Measurements from ENCODE around the gene MRFAP1. TPM values are rescaled to one million over a fixed set of nuclear protein-coding genes. Genes with fewer than 3 reads are reported as not detected.
A peak's percentile ranks its signal among the peaks of the same experiment; 100 is the strongest.
"Not testable (repeated sequence)": the region's sequence is repeated elsewhere in the genome, so short reads cannot be mapped to it uniquely, and the experiment has no call there.

The MRFAP1 gene
- total RNA-seq, 2 donors from 2014 or later: 72.7 to 114 TPM

DNA sequence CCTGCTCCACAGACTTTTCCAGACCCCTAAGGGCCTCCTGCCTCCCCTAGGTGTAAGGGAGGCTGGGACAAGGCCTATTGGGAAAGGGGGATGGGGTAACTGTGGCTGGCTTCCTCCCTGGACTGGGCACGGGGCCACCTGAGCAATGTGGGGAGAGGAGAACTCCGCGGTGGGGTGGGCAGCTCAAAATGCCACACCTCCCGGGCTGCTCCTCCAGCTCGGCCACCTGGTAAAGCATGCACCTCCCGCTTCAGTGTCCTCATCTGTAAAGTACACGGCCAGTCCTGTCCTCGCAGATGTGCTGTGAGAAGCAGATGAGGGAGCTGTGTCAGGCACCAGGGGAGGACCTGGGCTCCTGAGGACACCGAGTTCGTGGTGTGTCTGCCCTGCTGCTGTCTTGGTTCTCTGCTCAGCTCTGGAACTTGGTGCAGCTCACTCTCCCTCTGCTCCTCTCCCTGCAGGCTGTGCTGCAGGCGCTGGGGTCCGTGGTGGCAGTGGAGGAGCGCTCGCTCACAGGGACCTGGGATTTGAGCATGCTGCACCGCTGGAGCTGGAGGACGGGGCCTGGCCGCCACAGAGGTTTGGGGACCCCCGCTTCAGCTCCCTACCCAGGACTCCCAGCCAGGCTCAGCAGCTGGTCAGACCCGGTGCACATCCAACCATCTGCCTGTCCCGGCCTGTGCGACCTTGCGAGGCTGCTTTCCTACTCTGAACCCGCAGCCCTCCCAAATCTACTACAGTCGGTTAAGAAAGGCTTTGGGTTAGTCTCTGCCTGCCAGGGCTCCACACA is 20.8 kb upstream of the MRFAP1 start:
- Mint-ChIP-seq H3K27ac (peak overlapping the region in 1 of 2 donors; percentile 58), H3K36me3 (peaks cover 6 to 13% of the 10 kb centered on the region in 2 donors), H3K9me3 (peaks cover 0 to 4% of the 10 kb centered on the region in 2 donors)
- ATAC-seq: no peak
- no peak for DNase-seq (ENCODE audit: low spot score in 2 of 2)

DNA sequence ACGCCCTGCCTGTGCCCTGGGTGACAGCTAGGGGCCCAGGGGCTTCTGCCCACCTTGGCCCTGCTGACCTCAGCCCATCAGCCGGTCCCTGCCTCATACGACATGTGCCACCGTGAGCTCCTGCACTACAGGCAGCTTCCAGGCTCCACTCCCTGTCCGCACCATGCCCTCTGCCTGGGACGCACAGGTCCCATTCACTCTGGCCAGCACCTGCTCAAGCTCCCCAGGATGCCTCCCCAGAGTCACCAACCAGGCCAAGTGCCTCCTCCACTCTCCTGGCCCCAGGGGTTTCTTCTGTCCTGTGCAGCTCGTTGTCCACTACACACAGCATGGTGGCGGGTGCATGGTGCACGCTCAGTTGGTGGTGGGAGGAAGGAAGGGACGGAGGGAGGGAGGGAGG is 20.2 kb upstream of the MRFAP1 start:
- peak overlapping the region; percentile 58 to 86 for H3K27ac Mint-ChIP-seq
- peaks cover 0 to 4% of the 10 kb centered on the region in 2 donors for H3K9me3 Mint-ChIP-seq
- DNase-seq (ENCODE audit: low spot score in 2 of 2) (no peak), ATAC-seq (no peak)
- H3K36me3 Mint-ChIP-seq: peaks cover 6 to 13% of the 10 kb centered on the region in 2 donors

DNA sequence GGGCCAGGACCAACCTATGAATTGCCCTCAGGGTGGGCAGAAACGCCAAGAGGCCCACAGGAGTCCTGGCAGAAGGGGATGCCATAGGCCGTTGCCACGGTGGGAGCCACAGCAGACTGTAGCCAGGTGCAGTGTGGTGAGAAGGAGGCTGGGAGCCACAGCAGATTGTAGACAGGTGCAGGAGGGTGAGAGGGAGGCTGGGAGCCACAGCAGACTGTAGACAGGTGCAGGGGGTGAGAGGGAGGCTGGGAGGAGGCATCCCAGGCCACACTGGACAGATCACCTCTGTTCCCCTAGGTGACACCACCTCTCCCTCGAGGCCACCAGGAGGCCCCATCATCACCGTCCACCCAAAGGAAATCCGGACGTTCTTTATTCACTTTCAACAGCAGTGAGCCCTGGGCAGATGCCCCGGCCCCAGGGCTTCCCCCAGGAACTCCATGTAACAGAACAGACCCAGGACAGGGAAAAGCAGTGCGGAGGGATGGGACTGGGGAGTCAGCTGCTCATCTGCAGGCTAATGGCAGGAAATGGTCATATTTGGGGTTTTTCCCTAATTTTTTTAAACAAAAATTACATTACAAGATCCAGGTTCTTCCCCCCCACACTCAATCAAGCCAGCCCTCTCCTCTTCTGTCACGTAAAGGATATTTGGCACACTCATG is 19.5 kb upstream of the MRFAP1 start:
- DNase-seq (ENCODE audit: low spot score in 2 of 2) (no peak), ATAC-seq (peak in 1 of 2 donors; percentile 31)
- Mint-ChIP-seq H3K9me3 (peaks cover 0 to 4% of the 10 kb centered on the region in 2 donors), H3K27ac (peak overlapping the region; percentile 22 to 58), H3K36me3 (peaks cover 6 to 11% of the 10 kb centered on the region in 2 donors)

DNA sequence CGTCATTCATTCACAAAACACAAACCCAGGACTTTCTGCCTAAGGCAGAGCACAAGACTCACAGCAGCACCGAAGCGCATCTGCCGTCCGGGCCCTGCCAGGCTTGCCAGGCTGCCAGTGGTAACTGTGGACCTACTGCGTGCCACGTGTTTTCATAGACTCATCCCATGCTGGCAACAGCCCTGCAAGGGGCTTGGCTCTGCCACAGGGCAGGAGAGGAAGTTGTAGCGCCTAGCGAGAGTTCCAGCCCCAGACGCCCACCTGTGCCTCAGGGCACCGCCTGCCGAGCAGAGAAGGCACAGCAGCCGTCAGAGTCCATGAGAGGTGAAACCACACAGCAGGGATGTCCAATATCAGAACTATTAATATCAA is 18.9 kb upstream of the MRFAP1 start:
- peaks cover 0 to 4% of the 10 kb centered on the region in 2 donors for H3K9me3 Mint-ChIP-seq
- no peak for ATAC-seq

DNA sequence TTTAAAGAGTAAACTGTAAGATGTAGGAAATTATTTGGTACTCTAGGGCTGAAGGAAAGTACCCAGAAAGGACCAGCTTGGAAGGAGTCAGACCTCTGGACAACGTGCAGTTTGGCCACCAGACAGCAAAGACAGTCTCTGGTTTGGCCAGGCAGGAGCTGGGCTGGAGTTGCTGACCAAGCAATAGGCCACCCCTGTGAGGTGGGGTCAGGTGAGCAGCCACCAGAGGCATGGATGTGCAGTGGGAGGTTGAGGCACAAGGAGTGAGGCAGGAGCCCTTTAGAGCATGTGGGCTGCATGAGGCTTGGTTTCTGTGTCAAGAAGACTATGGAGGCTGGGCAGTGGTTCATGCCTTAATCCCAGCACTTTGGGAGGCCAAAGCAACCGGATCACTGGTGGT is 17.7 kb upstream of the MRFAP1 start:
- Mint-ChIP-seq H3K27ac (no peak overlapping the region), H3K36me3 (no peaks in the 10 kb centered on the region), H3K9me3 (no peaks in the 10 kb centered on the region)
- DNase-seq (ENCODE audit: low spot score in 2 of 2) (no peak), ATAC-seq (no peak)

More for the DNA sequence above, 18.9 kb upstream of the MRFAP1 start:
- DNase-seq (ENCODE audit: low spot score in 2 of 2): no peak
- Mint-ChIP-seq H3K27ac (peak overlapping the region in 1 of 2 donors; percentile 58), H3K36me3 (peaks cover 3 to 5% of the 10 kb centered on the region in 2 donors)

DNA sequence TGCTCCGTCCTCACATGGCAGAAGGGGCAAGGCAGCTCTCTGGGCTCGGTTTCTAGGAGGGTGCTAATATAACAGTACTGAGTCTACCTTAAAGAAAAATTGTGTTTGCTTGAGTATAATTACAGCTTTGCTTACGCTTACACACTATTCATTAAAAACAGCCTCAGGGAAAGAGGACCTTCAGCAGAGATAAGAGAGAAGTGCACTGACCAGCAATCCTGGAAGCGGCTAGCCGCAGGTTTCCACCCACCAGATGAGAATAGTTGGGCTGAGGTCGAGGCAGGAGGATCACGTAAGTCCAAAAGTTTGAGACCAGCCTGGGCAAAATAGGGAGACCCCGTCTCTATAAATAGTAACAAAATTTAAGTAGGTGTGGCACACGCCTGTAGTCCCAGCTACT is 15.2 kb upstream of the MRFAP1 start:
- ATAC-seq (no peak), DNase-seq (ENCODE audit: low spot score in 2 of 2) (peak in 1 of 2 donors; percentile 6)
- H3K9me3 Mint-ChIP-seq: no peaks in the 10 kb centered on the region
- peak overlapping the region in 1 of 2 donors; percentile 89 for H3K27ac Mint-ChIP-seq
- no peaks in the 10 kb centered on the region for H3K36me3 Mint-ChIP-seq

DNA sequence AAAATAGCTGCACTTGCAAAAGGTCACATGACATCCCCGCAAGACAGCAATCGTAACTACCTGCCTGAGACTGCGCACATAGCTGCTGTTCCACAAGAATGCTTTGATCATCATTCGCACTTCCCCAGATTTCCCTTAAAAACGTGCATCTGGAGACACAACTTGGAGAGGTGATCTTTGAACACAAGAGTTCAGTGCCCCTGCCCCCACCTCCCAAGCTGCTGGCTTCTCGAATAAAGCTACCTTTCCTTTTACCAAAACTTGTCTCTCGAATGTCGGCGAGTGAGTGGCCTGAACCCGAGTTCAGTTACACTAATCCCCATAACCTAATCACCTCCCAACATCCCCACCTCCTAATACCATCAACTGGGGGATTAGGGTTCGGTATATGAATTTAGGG is 14.4 kb upstream of the MRFAP1 start:
- DNase-seq (ENCODE audit: low spot score in 2 of 2) (no peak), ATAC-seq (no peak)
- Mint-ChIP-seq H3K36me3 (no peaks in the 10 kb centered on the region), H3K27ac (no peak overlapping the region), H3K9me3 (no peaks in the 10 kb centered on the region)

DNA sequence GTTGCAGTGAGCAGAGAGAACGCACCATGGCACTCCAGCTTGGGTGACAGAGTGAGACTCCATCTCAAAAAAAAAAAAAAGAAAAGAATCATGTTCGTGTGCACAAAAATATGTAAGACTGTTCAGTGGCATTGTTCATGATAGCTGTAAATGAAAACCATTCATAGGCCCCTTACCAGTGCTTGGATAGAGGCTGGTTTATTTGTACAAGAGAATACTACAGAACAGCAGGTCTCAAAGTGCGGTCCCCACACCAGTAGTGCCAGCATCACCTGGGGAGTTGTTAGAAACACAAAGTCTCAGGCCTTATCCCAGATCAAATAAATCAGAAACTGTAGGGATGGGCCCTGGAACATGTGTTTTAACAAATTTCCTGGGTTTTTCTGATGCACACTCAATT is 12.7 kb upstream of the MRFAP1 start:
- H3K9me3 Mint-ChIP-seq: no peaks in the 10 kb centered on the region
- H3K36me3 Mint-ChIP-seq: no peaks in the 10 kb centered on the region
- no peak for ATAC-seq
- DNase-seq (ENCODE audit: low spot score in 2 of 2): no peak
- no peak overlapping the region for H3K27ac Mint-ChIP-seq

DNA sequence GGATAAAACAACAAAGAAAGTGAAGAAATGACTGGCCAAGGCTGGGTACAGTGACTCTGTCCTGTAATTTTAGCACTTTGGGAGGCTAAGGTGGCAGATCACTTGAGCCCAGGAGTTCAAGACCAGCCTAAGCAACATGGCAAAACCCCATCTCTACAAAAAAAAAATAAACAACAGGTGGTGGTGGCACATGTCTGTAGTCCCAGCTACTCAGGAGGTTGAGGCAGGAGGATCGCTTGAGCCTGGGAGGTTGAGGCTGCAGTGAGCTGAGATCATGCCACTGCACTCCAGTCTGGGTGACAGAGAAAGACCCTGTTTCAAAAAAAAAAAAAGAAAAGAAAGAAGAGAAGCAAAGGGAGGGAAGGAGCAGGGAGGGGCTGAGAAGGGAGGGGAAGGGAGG is 12.0 kb upstream of the MRFAP1 start:
- H3K27ac Mint-ChIP-seq; H3K36me3 Mint-ChIP-seq; DNase-seq (ENCODE audit: low spot score in 2 of 2); H3K9me3 Mint-ChIP-seq; ATAC-seq: not testable (repeated sequence)

DNA sequence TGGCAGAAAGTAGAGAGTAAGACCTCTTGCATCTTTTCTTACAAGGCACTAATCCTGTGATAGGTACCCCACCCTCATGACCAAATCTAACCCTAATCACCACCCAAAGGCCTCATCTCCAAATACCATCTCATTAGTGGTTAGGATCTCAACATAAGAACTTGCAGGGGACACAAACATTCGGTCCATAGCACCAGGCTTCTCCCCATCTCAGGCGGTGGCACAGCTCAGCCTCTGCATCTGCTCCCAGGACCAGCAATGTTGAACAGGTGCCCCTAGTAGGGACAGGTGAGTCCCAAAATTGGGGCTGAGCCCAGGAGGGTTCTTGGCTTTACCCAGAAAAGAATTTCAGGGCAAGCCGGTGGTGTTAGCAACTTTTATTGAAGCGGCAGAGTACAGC is 8.4 kb upstream of the MRFAP1 start:
- no peaks in the 10 kb centered on the region for H3K9me3 Mint-ChIP-seq
- no peaks in the 10 kb centered on the region for H3K36me3 Mint-ChIP-seq

DNA sequence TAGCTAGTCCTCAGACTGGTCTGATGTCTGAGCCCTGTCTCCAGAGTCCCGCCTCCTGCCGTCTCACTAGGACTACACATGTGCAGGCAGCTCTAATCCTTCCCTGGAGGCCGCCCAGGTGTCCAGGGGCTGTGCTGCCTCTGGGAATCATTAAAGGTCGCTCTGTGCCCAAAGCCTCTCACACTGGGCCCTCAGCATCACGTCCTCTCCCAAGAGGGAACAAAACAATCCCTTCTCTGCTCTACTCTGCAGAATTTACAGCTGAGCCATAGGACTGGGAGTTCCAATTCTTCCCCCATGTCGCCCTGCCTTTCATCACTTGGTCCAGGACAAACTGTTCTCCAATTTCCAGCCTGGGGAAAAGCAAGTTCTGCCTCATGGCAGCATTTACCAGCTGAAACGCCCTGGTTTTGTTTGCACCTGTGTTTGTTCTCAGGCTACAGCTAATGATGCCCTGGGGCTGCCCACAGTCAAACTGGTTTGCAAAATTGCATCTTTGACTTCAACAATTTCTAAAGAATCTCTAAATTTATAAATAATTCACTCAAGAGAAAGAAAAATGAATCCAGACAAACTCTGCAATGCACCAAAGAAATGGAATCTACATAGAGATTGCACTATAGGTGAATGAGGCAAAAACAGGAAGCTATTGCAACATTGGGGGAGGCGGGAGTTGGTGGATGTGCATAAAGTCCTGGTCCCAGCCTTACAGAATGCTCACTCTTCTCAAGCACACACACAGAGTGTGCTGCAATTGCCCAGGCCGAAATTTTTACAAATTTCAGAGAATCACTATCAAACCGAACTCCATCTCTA is 7.2 kb upstream of the MRFAP1 start:
- Mint-ChIP-seq H3K36me3 (no peaks in the 10 kb centered on the region), H3K27ac (peak overlapping the region in 1 of 2 donors; percentile 22), H3K9me3 (no peaks in the 10 kb centered on the region)
- ATAC-seq (no peak), DNase-seq (ENCODE audit: low spot score in 2 of 2) (no peak)

More for the DNA sequence above, 8.4 kb upstream of the MRFAP1 start:
- H3K27ac Mint-ChIP-seq: no peak overlapping the region
- ATAC-seq: no peak
- DNase-seq (ENCODE audit: low spot score in 2 of 2): no peak

DNA sequence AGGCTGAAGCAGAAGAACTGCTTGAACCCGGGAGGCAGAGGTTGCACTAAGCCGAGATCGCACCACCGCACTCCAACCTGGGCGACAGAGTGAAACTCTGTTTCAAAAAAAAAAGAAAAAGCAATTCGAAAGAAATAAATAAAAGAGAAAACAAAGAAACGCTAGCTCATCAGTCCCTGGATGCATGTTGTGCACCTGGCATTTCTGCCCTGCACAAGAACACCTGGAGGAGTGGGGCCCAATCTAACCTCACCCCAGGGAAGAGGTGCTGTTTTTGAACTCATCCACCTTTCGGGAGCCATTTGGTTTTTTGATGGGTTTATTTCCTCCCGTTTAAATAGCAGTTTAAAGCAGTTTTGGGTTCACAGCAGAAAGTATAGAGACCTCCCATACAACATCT is 5.7 kb upstream of the MRFAP1 start:
- H3K9me3 Mint-ChIP-seq: no peaks in the 10 kb centered on the region
- H3K36me3 Mint-ChIP-seq: no peaks in the 10 kb centered on the region
- ATAC-seq (no peak), DNase-seq (ENCODE audit: low spot score in 2 of 2) (no peak)
- H3K27ac Mint-ChIP-seq: peak overlapping the region in 1 of 2 donors; percentile 44

DNA sequence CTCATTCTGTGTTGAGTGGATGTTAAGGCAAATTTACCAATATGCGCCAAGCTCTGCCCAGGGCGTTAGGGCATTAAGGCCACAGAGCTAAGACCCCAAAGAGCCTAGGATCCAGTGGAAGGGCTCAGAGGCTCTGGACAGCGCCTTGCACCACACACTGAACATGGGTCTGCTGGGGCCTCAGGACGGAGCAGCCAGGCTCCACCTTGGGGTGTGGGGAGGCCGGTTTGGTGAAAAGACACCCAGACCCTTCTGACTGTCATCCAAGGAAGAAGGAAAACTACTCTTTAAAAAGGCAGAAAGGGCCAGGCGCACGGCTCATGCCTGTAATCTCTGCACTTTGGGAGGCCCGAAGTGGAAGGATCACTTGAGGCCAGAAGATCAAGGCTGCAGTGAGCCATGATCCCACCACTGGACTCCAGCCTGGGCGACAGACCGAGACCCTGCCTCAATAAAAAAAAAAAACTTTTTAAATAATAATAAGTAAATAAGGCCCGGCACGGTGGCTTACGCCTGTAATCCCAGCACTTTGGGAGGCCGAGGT is 1.3 kb upstream of the MRFAP1 start:
- Mint-ChIP-seq H3K36me3 (peaks cover 32 to 34% of the 10 kb centered on the region in 2 donors), H3K9me3 (no peaks in the 10 kb centered on the region), H3K27ac (no peak overlapping the region)
- DNase-seq (ENCODE audit: low spot score in 2 of 2) (no peak), ATAC-seq (no peak)

DNA sequence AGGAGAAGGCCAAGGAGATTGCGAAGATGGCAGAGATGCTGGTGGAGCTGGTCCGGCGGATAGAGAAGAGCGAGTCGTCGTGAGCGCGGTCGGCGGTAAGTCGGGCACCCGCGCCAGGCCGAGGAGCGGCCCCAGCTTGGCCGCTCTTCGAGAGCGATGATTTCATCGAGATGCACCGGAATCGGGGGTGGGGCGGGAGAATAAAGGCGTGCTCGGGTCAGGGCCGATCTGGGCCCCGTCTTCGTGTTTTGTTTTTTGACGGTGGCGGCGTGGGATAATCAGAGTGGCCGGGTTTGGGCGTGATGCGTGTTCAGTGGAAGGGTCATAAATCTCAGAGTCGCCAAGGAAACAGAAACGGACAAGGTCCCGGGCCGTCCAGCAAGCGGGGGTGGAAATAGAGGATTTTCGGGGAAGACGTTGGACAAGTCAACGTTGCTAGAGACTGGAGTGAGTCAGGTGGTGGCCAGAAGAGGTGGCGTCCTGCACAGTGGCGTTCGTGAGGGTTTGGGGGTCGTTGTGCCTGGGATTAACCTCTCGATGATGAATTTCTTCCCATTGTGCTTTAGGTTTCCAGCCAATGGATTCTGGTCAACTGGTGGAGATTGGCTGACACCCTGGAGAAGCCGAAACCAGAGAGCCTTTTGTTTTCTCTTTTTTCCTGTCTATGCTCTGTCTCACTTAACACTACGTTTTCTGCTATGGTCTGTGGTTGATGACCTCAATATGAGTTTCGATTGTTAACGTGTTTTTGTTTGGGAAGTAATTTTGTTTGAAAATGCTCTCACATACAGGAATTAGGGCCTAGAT is 882 bp downstream of the MRFAP1 start:
- Mint-ChIP-seq H3K9me3 (no peaks in the 10 kb centered on the region), H3K27ac (peak overlapping the region; percentile 100), H3K36me3 (peaks cover 32 to 34% of the 10 kb centered on the region in 2 donors)
- DNase-seq (ENCODE audit: low spot score in 2 of 2) (peak; percentile 26 to 67), ATAC-seq (peak; percentile 65 to 77)

DNA sequence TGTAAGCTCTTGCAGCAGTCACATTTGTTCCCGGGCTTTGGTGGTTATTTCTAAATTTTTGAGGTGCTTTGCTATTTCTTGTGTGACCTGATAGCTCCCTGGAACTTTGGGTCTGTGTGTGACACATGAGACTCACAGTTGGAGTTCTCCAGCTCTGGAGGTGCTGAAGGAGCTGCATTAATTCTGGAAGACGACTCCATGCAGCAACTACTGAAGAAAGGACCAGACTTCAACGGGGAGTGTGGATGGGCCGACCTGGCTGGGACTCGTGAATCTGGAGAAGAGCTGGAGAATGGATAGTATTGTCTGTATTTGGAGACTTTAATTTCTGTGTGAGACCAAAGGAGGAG is 1.5 kb downstream of the MRFAP1 start:
- DNase-seq (ENCODE audit: low spot score in 2 of 2) (no peak), ATAC-seq (no peak)
- Mint-ChIP-seq H3K27ac (peak overlapping the region; percentile 100), H3K9me3 (no peaks in the 10 kb centered on the region), H3K36me3 (peaks cover 32 to 34% of the 10 kb centered on the region in 2 donors)
